CD4-positive, alpha-beta T cell treated with Interleukin-17A for 1 hour (primary cell): ENCODE measurements around the gene JAK2.
"Not testable (repeated sequence)": the region's sequence is repeated elsewhere in the genome, so short reads cannot be mapped to it uniquely, and the experiment has no call there.

Experiments used
- DNase-seq: peaks from one replicate; pipeline ENCODE4 v3.0.0-alpha.2; 2020

Gene JAK2

DNA sequence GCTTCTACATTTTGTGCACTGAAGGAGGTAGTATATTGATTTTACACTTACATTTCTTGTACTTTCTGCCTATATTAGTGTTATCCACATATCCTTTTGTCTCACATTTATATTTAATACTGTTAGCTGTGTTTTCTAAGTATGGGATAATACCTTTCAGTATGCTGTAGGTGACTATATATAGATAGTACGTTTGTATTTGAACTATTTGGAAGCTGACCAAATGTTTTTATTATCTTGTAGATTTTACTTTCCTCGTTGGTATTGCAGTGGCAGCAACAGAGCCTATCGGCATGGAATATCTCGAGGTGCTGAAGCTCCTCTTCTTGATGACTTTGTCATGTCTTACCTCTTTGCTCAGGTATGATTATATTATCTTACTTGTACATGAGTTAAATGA, 59.1 kb downstream of the JAK2 start:
- no peak for DNase-seq

DNA sequence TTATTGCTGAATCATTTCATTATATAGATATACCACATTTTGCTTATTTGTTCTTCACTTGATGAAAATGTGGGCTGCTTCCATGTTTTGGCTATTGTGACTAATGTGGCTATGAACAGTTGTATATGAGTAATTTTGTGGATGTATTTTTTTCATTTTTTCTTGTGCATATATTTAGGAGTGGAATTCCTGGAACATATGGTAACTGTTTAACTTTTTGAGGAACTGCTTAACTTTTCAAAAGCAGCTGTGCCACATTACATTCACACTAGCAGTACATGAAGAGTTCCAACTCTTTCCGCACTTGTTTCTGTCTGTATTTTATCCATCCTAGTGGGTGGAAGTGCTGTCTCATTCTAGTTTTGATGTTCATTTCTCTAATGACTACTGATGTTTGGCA, 67.8 kb downstream of the JAK2 start:
- no peak for DNase-seq

- no peak for DNase-seq
Measured at GRCh38 chr9:5062631-5063030, 77.6 kb downstream of the JAK2 start.

DNA sequence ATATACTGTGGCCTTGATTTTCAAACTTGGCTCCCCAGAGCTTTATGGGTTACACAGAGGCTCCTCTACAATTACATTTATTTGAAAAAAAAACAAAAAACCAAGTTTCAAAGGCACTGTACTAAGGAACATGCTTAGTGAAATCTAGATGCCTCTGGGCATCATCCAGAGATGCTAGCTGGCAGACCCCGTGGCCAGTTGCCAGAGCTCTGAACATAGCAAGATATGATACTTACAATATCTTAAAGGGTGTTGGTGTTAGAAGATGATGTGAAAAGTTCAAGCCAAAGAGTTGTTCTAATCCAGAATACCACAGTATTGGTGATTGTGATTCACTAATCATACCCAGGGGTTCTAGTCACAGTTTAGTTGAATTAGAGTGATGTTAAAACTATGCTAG, 87.8 kb downstream of the JAK2 start:
- DNase-seq: no peak

GRCh38 chr9:5073701-5074100, 88.6 kb downstream of the JAK2 start:
- no peak for DNase-seq

DNA sequence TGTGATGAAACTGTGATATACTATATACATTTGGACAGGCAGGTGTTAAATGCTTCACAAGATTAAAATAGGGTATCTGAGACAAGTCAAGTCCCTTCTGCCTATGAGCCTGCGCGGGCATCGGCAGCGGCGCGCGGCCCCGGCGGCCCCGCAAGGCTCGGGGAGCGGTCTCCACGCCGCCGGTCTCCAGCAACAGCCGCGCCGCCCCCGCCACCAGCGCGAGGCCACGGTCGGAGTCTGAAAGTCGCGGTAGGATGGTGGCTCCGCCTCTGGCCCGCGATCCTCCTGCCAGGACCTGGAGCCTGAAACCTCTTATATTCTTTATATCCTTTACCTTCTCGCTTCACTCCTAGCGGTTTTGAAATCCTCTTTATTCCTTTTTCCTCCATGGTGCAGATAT, 100.9 kb downstream of the JAK2 start:
- DNase-seq: no peak

DNA sequence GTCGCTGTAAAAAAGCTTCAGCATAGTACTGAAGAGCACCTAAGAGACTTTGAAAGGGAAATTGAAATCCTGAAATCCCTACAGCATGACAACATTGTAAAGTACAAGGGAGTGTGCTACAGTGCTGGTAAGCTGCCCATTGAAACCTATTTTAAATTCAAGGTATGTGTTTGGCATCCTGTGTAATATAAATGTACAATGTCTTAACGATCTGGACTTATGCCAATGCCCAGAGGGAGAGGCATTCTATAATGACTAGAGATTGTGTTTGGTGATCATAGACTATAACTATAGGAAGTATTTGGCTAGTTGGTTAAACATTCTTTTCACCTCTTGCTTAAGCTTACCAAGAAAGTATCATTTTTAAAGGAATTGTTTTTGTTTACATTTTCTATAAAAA, 104.7 kb downstream of the JAK2 start:
- DNase-seq: no peak

DNA sequence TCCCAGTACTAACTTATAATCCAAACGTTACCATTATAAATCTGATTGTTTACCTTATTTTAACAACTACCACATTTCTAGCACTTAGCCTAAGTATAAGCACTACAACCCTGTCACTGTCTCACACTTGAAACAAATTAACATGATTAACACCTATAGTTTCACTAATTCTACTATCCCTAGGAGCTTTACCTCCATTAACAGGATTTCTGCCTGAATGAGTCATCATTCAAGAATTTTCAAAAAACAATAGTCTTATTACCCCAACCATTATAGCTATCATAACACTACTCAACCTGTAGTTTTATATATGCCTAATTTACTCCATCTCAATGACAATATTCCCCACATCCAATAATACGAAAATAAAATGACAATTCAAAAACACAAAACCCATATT, 110.7 kb downstream of the JAK2 start:
- DNase-seq: no peak

DNA sequence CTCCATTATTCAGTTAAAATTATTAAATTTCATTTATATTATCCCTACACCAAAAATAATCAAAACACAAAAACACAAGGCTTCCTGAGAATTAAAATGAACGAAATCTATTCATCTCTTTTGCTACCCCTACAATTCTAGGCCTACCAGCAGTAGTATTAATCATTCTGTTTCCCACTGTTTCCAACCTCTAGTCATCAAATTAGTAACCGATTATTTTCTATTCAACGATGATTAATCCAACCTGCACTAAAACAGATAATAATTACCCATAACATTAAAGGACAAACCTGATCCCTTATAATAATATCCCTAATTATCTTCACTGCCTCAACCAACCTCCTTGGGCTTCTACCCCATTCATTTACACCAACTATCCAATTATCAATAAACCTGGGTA, 114.4 kb downstream of the JAK2 start:
- no peak for DNase-seq

DNA sequence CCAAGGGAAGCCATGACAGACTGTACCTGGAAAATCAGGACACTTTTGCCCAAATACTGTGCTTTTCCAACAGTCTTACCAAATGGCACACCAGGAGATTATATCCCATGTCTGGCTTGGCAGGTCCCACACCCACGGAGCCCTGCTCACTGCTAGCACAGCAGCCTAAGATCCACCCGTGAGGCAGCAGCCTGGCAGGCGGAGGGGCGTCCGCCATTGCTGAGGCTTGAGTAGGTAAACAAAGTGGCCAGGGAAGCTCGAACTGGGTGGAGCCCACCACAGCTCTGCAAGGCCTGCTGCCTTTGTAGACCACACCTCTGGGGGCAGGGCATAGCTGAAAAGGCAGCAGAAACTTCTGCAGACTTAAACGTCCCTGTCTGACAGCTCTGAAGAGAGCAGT, 116.1 kb downstream of the JAK2 start:
- DNase-seq: not testable (repeated sequence)

- DNase-seq: not testable (repeated sequence)
Measured at GRCh38 chr9:5106517-5106916, 121.4 kb downstream of the JAK2 start.

- DNase-seq: no peak
Measured at GRCh38 chr9:5110867-5111681, 126.0 kb downstream of the JAK2 start.

GRCh38 chr9:5111696-5112095, 126.6 kb downstream of the JAK2 start:
- DNase-seq: no peak

- DNase-seq: no peak
Measured at GRCh38 chr9:5112109-5112592, 127.1 kb downstream of the JAK2 start.

DNA sequence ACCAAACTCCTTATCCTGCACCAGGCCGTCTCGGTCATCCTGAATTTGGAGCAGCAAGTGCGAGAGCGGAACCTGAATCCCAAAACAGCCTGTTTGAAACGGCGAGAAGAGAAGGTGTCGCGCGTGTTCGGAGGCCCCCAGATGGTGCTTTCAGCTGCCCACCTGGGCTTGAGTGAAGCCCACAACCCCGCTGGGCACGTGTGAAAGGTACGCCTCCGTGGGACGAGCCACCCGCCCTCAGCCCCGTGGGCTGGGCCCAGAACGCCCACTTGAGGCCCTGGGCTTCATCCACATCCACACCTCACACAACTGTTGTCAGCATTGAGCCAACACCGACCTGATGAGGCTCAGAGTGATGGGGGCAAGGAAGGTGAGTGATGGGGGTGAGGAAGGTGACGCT, 127.6 kb downstream of the JAK2 start:
- no peak for DNase-seq

DNA sequence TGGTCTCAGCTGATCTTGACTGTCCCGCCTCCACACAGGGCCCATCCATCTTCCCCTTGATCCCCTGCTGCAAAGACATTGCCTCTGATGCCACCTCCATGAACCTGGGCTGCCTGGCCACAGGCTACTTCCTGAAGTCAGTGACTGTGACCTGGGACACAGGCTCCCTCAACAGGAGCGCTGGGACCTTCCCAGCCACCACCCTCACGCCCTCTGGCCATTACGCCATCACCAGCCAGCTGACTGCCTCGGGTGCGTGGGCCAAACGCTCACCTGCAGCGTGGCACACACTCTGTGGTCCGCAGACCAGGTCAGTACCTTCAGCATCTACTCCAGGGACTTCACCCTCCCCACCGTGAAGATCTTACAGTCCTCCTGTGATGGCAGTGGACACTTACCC, 128.5 kb downstream of the JAK2 start:
- no peak for DNase-seq

GRCh38 chr9:5113994-5114748, 129.1 kb downstream of the JAK2 start:
- no peak for DNase-seq

- DNase-seq: no peak
Measured at GRCh38 chr9:5122116-5122515, 137.0 kb downstream of the JAK2 start.

DNA sequence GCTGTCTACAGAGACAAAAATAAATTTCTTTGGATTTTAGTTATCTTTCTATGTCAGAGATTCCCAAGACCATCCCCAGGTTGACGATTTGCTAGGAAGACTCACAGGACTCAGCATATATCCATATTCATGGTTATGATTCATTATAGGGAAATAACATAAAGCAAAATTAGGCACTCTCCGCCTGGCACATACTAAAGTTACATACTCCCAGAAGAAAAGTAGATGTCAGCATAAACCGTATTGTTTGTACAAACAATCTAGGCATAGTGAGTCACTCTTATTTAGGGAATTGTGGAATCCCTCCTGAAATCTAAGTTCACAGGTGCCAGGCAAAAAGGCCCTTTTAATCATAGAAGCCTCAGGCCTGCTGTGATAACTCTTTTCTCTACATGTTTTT, 137.4 kb downstream of the JAK2 start:
- DNase-seq: no peak

GRCh38 chr9:5140151-5140550, 155.1 kb downstream of the JAK2 start:
- no peak for DNase-seq

- no peak for DNase-seq
Measured at GRCh38 chr9:5144217-5144616, 159.1 kb downstream of the JAK2 start.

- no peak for DNase-seq
Measured at GRCh38 chr9:5146241-5146640, 161.2 kb downstream of the JAK2 start.
